GM18951 (cell line): ENCODE measurements around the gene EYS.

Experiments used
- POLR2A ChIP-seq: IDR thresholded peaks from 4 replicates; pipeline ENCODE4 v1.6.1; 2011; ENCODE audit warnings: mild to moderate bottlenecking; ENCODE audit not compliant: insufficient read length, insufficient read depth; ENCODE audit errors: extremely low read depth
- in situ Hi-C: fragments of 300-500 bp; cut with MboI; formaldehyde crosslinking; loops from one replicate; pipeline ENCODE4 v1.12.0; 2022; ENCODE audit warnings: low sequenced_read_pairs, mixed read lengths, inconsistent platforms; ENCODE audit not compliant: unreplicated experiment

The EYS gene

GRCh38 chr6:65707126-65707826 is at the start of gene EYS:
EYS (minus strand) TSS chr6:65707226; CDS start chr6:65495410, 211,816 bp downstream.
- in situ Hi-C loops = no loop called here
- TF ChIP-seq POLR2A = no peak

DNA sequence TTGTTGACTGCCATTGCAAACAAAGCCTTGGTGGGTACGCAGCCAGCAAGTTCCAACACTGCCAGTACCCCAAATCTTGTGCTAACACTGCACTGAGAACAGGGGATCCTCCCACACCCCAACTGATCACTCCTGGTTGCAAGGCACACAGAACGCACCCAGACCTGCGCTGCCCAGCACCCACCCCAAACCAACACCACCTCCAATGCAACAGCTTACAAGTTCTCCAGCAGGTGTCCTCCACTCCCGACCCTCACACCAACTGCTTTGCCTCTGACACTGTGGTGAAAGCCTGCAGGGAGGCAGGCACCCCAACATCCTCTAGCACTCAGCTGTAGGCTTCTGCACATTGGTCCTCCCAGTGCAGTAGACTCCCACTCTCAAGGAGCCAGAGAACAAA is 39.3 kb upstream of the EYS start:
- TF ChIP-seq POLR2A = no peak
- in situ Hi-C loops = no loop called here

GRCh38 chr6:65745614-65746013 is 38.6 kb upstream of the EYS start:
- no peak for TF ChIP-seq POLR2A
- in situ Hi-C loops = no loop called here

DNA sequence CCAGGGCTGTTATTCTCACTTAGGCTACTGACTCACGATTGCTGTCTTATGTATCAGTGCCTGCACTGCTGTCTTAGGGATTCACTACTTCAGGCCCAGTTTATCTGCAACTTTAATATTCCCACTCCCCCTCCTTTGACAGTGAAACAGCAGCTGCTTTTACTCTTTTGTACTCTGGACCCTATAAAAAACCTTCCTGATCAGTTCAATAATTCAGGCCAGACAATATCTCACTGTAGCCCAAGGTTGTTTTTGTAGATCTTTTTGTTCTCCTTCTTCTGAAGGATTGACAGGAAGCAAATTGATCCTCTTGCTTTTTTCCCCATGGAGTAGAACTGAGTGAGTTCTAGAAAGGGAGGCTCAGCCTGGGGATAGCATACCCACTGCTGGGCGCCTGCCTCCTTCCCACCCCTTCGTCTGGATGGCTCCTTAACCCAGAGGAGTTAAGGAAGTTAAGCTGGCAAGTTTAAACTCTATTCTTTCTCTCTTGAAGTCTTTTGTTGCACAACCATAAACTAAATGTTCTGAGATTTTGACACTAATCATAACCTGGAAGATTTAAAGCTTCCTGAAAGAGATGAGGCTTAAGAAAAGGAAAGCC is 22.0 kb upstream of the EYS start:
- no peak for TF ChIP-seq POLR2A
- in situ Hi-C loops = no loop called here

GRCh38 chr6:65719101-65719500 is 12.1 kb upstream of the EYS start:
- TF ChIP-seq POLR2A = no peak
- in situ Hi-C loops = no loop called here

DNA sequence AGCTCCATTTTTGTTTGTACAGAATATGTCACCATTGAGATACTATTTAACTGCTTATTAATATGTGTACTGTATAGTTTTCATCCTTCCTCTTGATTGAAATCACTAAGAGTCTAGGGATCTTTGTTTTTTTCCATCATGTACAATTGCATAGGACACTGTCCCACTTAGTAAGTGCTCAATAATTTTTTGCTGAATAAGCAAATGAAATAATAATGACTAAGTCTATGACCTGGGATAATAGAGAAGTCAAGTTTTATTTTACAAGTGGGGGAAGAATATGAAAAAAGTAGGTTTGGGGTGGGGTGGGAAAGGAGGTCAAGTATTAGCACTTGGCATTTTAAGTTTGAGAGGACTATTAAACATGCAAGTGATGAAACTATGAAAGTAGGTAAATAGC is 4.5 kb upstream of the EYS start:
- in situ Hi-C loops = no loop called here
- no peak for TF ChIP-seq POLR2A

GRCh38 chr6:65709099-65709830 is 2.2 kb upstream of the EYS start:
- in situ Hi-C loops = no loop called here
- no peak for TF ChIP-seq POLR2A

DNA sequence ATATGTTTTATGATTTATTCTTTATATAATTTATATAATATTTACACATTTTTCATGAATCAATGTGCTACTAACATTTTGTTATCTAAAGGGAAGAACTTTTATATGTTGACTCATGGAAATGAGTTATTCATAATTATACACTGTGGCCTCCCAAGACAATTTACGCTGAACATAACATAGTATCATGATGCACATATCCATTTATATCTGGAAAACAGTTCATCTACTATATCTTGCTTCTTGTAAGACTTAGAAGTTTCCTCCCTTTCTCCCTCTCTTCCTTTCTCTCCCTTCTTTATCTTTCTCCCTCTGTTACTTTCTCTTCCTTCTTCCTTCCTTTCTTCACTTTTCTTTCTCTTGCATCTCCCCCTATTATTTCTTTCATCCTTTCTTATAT is 1.1 kb upstream of the EYS start:
- TF ChIP-seq POLR2A = no peak
- in situ Hi-C loops = no loop called here

- in situ Hi-C loops = no loop called here
- TF ChIP-seq POLR2A = no peak
Observed at GRCh38 chr6:65706436-65706835, 590 bp downstream of the EYS start.

DNA sequence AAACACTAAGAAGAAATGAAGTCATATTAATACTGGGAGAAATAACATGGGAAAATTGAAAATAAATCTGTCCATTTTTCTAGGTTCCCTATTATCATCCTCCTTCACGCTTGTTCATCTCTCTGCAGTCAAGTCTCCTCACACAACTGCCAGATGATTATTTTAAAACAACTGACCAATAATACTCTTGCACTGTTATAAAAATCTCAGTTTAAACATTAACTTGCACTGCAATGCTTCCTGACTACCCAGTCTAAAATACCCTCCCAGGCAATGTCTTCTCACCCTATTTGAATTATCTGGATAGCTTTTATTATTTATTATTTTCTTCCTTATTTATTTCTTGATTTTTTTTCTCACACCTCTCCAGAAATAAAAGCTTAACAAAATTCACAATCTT is 5.7 kb downstream of the EYS start:
- no peak for TF ChIP-seq POLR2A
- in situ Hi-C loops = no loop called here

DNA sequence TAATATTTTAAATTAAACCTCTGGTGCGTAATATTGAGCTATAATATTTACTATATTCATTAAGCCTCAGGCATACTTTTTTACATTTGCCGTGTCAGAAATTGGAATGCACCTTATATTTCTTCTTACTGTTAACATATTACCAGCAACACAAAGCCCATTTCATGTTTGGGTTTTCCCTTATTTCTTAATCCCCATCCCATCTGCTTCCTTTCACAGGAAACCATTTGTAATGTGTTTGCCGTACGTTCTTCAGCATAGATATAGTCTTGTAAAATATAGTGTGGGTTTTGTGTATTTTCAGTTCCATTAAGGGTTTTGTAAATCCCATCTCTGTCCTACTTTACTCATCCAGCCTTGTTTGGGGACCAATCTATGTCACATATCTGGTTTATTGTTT is 6.5 kb downstream of the EYS start:
- TF ChIP-seq POLR2A = no peak
- in situ Hi-C loops = no loop called here

DNA sequence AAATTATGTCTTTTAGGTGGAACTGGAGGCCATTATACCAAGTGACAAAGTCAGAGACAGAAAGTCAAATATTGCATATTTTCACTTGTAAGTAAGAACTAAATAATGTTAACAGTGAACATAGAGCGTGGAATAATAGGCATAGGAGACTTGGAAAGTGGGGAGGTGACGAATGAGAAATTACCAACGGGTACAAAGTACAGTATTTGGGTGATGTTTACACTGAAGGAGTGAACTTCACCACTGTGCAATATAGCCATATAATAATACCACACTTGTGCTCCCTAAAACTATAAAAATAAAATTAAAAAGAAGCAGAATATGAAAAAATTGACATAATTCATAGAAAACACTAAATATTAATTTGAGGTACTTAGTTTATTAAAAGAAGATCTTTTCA is 14.9 kb downstream of the EYS start:
- in situ Hi-C loops = no loop called here
- no peak for TF ChIP-seq POLR2A

DNA sequence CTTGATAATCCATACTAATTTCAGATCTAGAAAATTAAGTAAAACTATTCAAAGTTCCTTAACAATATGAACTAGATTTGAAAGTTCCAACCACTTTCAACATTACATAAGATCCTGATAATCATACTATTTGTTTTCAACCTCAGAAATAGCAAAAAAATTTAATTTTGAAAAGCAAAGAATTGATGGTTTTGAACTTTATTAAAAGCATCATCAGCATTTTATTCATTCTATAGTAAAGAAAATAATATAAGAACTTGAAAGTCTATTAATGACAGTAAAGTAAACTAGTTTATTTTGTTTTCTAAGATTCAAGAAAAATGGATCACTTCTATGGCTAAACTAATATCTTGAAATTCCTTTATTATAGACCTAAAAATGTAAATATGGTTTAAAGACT is 26.8 kb downstream of the EYS start:
- no peak for TF ChIP-seq POLR2A
- in situ Hi-C loops = no loop called here

- no peak for TF ChIP-seq POLR2A
- in situ Hi-C loops = no loop called here
Observed at GRCh38 chr6:65671922-65672321, 35.1 kb downstream of the EYS start.
